H4 (cell line): ENCODE measurements around the gene LTBP1. TPM values are rescaled to one million over a fixed set of nuclear protein-coding genes. Genes with fewer than 3 reads are reported as not detected.
"Not testable (repeated sequence)": the region's sequence is repeated elsewhere in the genome, so short reads cannot be mapped to it uniquely, and the experiment has no call there.

Experiments
- DNase-seq: peaks from one replicate; pipeline ENCODE4 v3.0.0-alpha.2; 2015; ENCODE audit warnings: low spot score
- total RNA-seq: library from RNA; depleted of rRNA; stranded (reverse); fragments of >200 nt; shearing (Covaris generic); gene quantifications from 2 replicates; pipeline ENCODE4 v1.2.3, GENCODE V29; 2014

LTBP1 gene
- total RNA-seq, 1 experiment from 2014 or later: 4.8 TPM

GRCh38 chr2:32960647-32961403 is 14.1 kb downstream of the LTBP1 start:
- no peak for DNase-seq

DNA sequence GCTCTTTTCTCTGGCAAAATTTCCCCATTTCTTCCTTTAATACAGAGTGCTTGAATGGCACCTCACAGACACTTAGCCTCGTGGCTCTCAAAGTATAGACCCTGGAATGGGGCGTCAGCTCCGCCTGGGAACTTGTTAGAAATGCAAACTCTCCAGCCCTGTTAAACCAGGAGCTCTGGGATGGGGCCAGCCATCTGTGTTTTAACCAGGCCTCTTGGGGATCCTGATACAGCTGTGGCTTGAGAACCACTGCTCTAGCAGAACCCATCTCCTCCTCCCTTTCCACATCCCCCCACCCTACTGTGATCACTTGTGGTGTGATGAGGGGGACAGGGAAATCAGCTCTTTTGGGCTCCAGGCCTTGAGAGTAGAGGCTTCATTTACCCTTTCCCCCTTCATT is 15.9 kb downstream of the LTBP1 start:
- DNase-seq: no peak

DNA sequence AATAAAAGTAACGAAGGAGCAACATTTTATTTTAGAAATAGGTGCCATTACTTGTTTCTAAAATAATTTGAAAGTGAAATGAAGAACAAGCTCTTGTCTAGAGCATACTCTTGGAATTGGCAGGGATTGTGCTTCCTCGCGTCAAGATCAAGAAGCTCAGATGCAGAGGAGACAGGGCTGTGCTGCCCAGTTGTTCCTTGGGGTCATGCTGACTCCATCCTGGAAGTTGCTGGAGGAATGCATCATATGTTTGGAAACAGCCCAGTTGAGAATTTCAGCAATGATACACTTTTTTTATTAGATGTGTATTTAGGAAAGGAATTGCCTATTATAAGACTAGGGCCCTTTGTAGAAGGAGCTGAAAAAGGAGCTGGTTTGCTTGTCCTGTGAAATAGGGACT is 17.2 kb downstream of the LTBP1 start:
- no peak for DNase-seq

GRCh38 chr2:32965523-32966171 is 18.9 kb downstream of the LTBP1 start:
- no peak for DNase-seq

- no peak for DNase-seq
These were observed 22.9 kb downstream of the LTBP1 start for GRCh38 chr2:32969444-32970162.

DNA sequence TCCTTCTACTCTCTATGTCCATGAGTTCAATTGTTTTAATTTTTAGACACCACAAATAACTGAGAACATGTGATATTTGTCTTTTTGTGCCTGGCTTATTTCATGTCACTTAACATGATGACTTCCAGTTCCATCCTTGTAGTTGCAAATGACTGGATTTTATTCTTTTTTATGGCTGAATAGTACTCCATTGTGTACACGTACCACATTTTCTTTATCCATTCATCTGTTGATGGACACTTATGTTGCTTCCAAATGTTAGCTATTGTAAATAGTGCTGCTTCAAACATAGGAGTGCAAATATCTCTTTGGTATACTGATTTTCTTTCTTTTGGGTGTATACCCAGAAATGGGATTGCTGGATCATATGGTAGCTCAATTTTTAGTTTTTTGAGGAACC is 27.0 kb downstream of the LTBP1 start:
- DNase-seq: not testable (repeated sequence)

GRCh38 chr2:32976409-32977063 is 29.8 kb downstream of the LTBP1 start:
- DNase-seq: no peak

GRCh38 chr2:32977228-32977758 is 30.5 kb downstream of the LTBP1 start:
- DNase-seq: peak; percentile 73

DNA sequence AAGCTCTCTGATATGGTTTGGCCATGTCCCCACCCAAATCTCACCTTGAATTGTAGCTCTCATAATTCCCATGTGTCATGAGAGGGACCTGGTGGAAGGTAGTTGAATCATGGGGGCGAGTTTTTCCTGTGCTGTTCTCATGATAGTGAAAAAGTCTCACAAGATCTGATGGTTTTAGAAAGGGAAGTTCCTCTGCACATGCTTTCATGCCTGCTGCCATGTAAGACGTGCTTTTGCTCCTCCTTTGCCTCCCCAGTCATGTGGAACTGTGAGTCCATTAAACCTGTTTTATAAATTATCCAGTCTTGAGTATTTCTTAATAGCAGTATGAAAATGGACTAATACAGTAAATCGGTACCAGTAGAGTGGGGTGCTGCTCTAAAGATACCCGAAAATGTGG is 34.9 kb downstream of the LTBP1 start:
- DNase-seq: no peak

- DNase-seq: not testable (repeated sequence)
These were observed 36.6 kb downstream of the LTBP1 start for GRCh38 chr2:32983193-32983924.

GRCh38 chr2:32986480-32986879 is 39.7 kb downstream of the LTBP1 start:
- no peak for DNase-seq

DNA sequence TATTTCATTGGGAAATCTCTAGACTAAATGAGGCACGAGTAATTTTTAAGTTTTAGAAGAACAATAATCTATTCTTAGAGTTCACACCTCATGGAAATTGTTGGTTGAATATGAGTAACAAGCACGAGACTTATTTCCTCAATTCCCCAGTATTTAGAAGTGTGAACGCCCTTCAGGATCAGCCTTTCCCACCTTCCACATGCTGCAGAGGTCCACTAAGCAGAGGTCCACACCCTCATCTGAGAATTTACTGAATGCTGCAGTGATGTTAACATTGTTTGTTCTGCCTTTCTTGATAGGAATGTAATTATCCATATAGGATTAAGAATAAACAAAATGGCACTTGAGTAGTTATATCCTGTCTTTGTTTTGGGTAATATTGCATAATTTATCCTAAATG is 41.8 kb downstream of the LTBP1 start:
- no peak for DNase-seq

GRCh38 chr2:32990556-32990955 is 43.8 kb downstream of the LTBP1 start:
- no peak for DNase-seq

GRCh38 chr2:32991091-32991845 is 44.5 kb downstream of the LTBP1 start:
- no peak for DNase-seq

DNA sequence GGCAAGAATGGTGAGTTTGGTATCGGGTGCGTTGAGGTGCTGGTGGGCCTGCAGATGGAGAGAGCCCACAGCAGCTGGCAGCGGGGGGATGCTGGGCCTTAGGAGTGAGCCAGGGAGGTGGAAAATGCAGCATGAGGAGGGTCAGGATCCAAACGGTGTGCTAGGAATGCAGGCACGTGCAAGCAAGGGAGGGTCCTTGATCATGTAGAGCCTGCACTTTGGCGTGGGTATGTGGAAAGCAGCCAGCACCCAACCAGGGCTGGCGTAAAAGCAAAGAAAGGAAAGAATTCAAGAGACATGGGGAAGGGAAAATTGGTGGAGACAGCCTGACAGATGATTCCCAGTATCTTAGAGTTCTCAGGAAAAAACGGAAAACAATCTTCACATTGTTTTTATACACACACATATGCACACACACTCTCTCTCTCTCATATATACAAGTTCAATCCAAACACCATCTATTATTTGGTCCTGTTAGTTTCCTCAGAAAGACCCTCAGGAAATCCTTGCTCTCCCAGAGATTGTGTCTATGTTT is 46.3 kb downstream of the LTBP1 start:
- DNase-seq: no peak

DNA sequence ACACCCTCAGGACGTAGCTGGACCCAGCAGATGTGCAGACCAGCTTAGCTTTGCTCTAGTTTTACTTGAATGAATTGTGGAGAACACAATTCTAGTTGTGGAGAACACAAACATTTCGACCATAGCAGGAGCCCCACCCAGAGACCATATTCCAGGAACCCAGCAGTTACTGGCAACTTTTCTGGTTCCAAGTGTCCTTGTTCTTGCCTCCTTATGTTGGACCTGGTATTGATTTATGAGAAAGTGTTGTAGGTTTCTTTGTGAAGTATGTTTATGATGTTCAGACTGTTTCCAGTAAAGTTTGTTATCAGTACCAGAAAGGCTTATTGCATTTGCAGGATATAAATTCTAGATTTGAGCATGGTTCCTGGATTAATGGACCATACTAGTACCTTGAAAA is 51.0 kb downstream of the LTBP1 start:
- DNase-seq: no peak

DNA sequence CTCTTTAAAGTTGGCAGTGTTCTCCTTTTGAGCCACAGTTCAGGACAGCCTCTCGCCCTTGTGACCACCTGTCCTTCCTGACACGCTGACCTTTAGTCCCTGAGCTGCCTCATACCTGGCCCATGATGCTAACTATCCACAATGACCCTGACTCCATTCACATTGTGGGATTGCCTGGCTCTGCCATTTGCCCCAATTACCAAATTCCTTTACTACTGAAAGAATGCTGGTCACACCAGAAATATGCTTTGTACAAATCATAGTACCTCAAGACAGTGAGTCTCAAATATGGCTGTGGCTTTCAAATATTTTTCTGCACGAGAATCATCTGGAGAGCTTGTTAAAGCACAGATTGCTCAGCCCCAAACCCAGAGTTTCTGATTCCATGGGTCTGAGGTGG is 54.2 kb downstream of the LTBP1 start:
- peak; percentile 18 for DNase-seq

DNA sequence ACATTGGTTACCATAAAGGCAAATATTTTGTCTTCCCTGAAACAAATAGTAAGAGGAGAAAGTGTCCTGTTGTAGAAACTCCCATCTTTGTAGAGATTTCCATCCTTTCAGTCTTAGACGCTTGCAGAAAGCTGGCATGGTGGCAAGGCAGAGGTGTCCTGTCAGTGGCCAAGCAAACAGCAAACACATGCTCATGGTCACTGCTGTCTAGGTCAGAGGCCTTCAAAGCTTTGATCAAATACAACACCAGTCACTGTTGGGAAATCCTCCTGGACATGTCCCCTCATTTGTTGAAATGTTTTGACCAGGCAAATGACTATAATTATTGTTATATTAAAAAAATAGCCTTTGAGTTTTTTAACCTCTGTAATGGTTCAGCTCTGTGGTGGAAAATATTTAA is 55.1 kb downstream of the LTBP1 start:
- no peak for DNase-seq

- no peak for DNase-seq
These were observed 56.1 kb downstream of the LTBP1 start for GRCh38 chr2:33002863-33003262.

DNA sequence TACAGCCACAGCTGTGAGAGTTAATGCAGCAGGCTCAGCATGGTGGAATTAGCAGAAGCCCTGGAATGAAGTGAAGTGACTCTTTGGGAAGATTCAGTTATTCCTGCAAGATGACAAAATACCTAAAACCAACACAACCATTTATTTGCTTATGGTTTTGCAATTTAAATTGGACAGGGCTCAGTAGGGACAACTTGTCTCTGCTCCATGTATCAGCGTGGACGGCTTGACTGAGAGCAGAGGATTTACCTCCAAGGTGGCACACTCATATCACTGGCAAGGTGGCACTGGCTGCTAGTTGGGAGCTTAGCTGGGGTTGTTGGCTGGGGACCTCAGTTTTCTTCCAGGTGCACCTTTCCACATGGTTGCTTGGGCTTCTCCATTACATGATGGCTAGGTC is 58.3 kb downstream of the LTBP1 start:
- no peak for DNase-seq
